NCI-H2029 (cell line): ENCODE measurements around the gene PRKG2.
A peak's percentile ranks its signal among the peaks of the same experiment; 100 is the strongest.

Experiments used
- DNase-seq: peaks from one replicate; lab custom pipeline; 2025; lab: John Stamatoyannopoulos, UW

PRKG2 gene

GRCh38 chr4:81217779-81218178, 2.8 kb upstream of the PRKG2 start:
- DNase-seq: no peak

DNA sequence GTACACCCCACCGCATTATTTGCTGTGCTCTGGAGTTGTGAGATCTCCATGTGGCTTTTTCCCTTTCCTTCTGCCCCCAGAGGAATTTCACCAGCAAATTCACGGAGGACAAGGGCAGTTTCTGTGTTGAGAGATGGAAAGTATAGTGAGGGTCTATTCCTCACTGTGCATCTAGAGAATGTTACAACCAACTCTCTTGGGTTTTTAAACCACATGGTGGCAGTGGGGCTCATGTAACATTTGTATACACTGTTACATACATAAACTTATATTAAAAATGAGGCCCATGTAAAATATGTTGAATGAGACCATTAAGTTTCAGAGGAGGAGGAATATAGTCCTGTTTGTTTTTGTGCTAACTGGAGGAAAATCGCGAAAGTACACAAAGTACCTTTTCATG, 909 bp upstream of the PRKG2 start:
- DNase-seq: no peak

- no peak for DNase-seq
Measured at GRCh38 chr4:81214144-81214880, 710 bp downstream of the PRKG2 start.

- DNase-seq: no peak
Measured at GRCh38 chr4:81213671-81214070, 1.4 kb downstream of the PRKG2 start.

DNA sequence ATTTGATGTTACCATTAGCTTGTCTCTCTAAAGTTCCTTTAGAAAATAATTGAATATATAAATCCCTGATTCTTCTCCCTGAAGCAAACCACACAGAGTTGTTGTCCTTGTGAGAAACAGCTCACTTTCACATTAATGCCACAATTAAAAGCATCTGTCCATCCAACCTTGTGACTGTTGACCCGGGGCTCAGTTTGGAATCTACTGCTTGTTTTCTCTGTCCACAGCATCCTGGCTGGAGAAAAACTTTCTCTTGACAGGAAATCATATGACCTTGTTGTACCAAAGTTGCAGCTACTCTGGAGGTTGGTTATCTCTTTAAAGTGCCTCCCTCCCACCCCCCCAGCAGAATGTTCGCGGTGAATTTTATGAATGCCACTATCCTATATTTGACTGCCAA, 3.1 kb downstream of the PRKG2 start:
- no peak for DNase-seq

- no peak for DNase-seq
Measured at GRCh38 chr4:81207828-81208227, 7.2 kb downstream of the PRKG2 start.

GRCh38 chr4:81205302-81205701, 9.7 kb downstream of the PRKG2 start:
- no peak for DNase-seq

GRCh38 chr4:81204571-81204970, 10.5 kb downstream of the PRKG2 start:
- DNase-seq: peak; percentile 26

DNA sequence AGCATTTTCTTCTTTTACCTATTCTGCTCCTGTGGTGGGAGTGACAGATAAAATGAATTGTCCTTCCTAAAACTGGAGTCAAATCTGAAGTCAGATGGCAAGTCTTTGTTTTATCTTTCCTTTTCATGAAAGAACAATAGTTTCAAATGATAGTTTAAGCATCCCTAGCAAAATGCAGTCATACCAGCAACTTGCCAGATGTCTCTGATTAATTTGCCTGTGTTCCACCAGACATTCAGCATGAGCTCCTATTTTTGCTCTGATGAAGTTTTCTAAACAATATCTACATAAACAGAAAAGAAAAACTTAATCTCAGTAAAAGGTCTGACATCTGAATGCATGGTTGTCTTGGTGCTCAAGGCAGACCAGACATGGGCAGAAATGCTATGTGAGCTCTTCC, 15.2 kb downstream of the PRKG2 start:
- no peak for DNase-seq

DNA sequence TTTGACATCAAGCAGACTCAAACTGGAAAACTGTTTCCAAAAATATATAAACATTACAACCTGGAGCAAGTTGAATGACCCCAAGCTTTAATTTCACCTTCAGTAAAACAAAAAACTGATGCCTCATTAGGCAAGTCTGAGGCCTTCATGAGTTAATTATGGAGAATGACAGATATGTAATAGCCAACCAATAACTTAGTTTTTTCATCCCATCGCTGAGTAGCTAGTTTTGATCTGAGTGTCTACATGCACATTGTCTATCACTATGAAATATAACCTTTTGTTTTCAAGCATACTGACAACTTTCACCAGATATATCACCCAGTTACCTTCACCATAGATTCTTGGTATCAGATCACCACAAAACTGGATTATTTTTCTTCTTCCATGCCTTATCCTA, 16.4 kb downstream of the PRKG2 start:
- no peak for DNase-seq

GRCh38 chr4:81197864-81198524, 17.0 kb downstream of the PRKG2 start:
- peak; percentile 46 for DNase-seq

DNA sequence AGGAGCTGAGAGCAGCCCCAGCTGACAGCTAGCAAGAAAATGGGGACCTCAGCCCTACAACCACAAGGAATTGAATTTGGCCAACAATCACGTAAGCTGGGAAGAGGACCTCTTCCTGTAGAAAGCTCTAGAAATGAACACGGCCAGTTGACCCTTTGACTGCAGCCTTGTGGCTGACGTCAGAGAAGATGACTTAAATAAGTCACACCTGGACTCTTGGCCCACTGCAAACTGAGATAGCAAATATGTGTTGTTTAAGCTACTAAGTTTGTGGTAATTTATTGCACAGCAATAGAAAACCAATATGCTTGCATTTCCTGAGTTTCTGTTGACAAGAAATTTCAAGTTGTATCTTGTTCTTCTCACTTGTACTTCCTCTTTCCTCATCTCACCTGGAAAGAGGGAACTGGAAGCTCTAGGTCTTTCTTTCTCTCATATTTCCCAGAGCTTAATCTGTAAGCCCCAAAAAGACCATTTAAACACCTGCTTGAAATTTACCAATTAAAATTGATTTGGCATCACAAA, 18.8 kb downstream of the PRKG2 start:
- DNase-seq: no peak

GRCh38 chr4:81195475-81195874, 19.5 kb downstream of the PRKG2 start:
- no peak for DNase-seq

GRCh38 chr4:81194286-81194685, 20.7 kb downstream of the PRKG2 start:
- DNase-seq: no peak

- DNase-seq: no peak
Measured at GRCh38 chr4:81180916-81181315, 34.1 kb downstream of the PRKG2 start.

DNA sequence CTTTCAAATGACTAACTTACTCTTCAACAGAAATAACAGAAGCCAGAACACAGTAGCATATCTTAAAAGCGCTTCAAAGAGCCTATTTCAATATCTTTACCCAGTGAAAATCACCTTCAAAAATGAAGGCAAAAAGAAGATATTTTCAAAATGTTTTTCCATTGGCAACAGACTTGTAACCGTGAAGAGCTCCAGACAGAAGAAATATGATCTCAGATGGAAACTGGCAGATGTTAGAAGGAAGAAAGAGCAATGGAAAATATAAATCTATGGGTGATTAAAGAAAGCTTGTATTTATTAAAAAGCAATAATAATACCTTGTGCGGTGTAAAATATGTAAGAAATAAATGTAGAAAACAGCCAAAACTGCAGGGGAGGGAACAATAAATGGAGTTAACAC, 35.7 kb downstream of the PRKG2 start:
- no peak for DNase-seq

DNA sequence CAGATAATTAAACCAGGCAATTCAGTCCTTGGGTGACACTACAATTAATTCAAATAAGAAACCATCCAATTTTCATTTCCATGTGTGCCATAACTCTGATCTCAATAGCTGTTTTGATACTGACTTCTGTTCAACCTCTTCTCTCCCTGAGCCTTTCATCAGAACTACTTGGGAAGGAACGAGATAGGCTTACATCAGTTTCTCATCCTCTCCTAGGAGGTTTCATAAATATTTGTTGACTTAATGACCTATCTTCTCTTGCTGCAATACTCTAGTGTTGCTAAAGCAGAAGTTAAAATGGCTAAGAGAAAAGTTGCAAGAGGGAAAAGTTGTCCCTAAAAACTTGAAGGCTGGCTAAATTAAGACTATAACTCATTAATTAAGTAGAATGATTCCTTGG, 41.8 kb downstream of the PRKG2 start:
- no peak for DNase-seq

DNA sequence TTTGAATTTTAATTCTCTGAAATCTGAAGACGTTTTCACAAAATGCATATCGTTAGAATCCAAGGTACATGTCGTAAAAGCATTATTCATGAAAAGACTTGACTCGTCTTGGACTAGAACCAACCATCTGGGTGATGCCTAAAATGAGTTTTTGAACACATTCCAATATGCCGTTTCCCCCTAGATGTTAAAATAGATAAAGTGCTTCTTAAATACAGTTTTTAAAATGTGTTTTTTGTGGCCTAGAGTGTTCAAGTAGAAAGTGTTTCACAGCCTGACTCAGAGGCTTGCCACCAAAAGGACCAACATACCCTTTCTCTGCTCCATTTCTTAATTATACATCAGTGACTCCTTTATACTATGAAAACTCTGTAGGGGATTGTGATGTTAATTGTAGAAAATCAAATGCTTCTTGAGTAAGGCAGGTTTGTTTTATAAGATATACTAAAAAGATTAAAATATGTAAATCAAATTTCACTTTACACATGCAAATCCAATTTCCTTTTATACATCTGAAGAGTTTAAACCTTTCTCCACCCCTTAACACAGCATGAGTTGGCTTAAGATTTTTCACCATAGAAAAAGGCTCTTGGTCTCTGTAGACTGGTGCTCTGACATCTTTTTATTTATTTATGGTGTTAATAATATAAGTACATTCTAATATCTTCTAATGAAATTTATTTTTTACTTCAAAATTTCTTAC, 48.4 kb downstream of the PRKG2 start:
- no peak for DNase-seq

DNA sequence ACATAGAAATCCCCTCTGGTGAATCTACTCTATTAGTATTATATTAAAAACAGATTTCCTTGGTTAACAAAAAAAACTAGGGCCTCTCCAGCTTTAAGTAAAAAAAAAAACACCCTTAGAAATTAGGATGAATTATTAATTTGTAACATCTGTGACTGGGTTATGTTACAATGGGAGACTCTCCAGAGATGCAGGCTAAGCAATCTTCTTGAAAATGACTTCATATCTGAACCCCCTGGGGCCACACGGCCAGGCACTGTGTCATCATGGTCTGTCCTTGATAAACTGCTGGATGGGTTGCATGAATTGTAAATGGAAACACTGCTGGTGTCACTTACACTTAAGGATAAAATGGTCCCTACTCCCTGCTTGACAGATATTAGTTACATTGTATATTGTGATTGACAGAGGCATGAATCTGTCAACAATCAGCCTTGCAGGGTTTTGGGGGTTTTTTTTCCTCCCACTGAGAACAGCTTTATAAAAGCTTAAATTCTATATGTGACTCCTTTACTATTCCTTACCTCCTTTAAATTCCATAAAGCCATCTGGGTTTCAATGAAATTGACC, 49.1 kb downstream of the PRKG2 start:
- DNase-seq: no peak

DNA sequence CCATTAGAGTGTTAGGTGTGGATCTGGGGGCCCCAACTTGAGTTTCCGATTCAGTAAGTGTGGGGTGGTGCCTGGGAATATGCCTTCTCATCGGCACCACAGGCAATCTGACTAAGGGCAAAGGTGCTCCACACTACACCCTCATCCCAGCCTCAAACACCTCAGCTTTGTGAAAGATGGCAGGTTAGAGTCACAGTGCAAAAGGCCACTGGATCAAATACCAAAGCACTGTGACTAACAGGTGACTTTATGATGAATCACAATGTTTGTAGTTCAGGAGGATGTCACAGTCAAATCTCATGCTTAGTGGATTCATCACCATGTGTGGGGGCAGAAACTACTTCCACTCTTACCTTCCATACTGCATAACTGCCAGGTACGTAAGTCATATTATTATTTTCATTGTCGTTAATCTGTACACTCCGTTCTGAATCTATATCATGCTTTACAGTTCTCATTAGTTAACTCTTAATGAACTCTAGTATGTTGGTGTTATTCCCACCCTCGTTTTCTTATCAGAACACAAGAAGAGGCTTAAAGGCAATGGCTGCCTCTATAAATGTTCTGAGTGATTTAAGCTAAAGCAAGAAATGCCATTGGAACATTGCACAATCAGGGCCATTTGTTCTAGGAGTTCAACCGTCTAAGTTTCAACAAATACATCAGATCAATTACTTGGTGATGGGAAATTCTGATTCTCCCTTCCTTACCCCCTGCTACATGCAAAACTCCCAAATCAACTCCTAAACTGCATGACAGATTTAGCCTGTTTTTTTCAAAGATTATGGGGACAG, 50.2 kb downstream of the PRKG2 start:
- no peak for DNase-seq

DNA sequence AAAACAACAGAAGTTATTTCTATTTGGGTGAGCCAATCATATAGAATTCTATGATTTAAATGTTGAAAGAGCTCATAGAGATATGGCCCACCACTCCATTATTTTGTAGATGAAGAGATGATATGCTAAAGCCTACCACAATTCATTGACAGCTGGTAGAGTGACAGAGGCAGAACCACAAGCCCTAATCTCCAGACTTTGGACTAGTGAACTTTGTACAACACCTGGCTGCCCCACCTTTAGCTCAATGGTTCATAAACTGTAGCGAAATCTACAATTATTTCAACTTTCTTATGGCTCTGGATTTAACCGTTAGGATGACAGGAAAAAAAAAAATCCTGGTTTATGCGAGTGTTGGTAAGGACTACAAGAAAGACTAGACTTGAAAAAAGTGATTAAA, 50.9 kb downstream of the PRKG2 start:
- no peak for DNase-seq
